Measurements from ENCODE around the gene DOCK3.
"Not testable (repeated sequence)": the region's sequence is repeated elsewhere in the genome, so short reads cannot be mapped to it uniquely, and the experiment has no call there.

The DOCK3 gene

GRCh38 chr3:50806806-50807205 lies 132.1 kb downstream of the DOCK3 start:
- no peak for DNase-seq (ENCODE audit: low spot score)

DNA sequence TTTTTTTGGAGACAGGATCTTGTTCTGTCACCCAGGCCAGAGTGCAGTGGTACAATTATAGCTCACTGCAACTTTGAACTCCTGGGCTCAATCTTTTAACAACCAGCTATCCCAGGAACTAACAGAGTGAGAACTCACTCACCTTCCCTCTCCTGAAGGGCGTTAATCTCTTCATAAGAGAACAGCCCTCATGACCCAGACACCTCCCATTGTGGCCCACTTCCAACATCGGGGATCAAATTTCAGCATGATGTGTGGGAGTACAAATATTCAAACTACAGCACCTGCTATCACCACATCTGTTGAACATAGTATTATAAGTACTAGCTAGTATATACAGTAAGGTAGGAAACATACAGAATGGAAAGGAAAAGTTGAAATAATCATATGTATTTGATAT lies 132.5 kb downstream of the DOCK3 start:
- no peak for DNase-seq (ENCODE audit: low spot score)

DNA sequence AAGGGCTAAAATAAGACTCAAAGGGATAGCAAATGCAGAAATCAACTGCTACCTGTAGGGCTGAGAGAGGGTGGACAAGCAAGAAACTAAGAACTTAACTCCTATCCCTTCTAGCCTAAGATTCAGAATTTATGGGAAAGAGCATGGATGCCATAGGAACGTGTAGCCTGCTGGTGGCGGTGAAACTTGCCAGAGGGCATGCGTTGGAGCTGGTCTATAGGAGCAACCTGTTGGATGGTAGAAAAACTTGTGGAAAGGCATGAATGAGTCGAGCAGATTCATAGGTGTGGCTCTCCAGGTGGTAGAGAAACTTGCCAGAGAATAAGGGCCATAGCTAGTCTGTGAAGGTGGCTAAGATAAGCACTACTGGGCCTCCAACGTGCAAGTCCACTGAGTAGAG lies 137.2 kb downstream of the DOCK3 start:
- no peak for DNase-seq (ENCODE audit: low spot score)

- DNase-seq (ENCODE audit: low spot score): no peak
Observed at GRCh38 chr3:50815844-50816243, 141.1 kb downstream of the DOCK3 start.

- no peak for DNase-seq (ENCODE audit: low spot score)
Observed at GRCh38 chr3:50816894-50817293, 142.2 kb downstream of the DOCK3 start.

- no peak for DNase-seq (ENCODE audit: low spot score)
Observed at GRCh38 chr3:50817756-50818529, 143.2 kb downstream of the DOCK3 start.

- no peak for DNase-seq (ENCODE audit: low spot score)
Observed at GRCh38 chr3:50819882-50820281, 145.2 kb downstream of the DOCK3 start.

DNA sequence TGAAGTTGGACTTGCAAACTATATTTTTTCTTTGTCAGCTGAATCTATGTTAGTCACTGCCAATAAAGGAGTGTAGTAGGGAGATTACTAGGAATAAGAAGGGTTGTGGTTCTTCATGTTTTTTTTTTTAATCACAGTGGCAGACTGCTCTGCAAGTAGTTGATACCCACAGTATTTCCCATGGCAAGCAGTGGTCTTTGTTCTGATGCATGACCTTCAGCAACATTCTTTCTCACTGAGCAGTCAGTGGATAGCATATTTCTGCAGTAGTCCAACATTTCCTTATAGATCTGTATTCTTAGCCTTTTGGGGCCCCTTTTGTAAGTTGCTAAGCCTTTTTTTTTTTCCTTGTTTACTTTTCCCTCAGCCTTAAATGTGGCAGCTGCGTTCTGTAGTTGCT lies 151.1 kb downstream of the DOCK3 start:
- no peak for DNase-seq (ENCODE audit: low spot score)

- DNase-seq (ENCODE audit: low spot score): no peak
Observed at GRCh38 chr3:50830451-50830850, 155.7 kb downstream of the DOCK3 start.

DNA sequence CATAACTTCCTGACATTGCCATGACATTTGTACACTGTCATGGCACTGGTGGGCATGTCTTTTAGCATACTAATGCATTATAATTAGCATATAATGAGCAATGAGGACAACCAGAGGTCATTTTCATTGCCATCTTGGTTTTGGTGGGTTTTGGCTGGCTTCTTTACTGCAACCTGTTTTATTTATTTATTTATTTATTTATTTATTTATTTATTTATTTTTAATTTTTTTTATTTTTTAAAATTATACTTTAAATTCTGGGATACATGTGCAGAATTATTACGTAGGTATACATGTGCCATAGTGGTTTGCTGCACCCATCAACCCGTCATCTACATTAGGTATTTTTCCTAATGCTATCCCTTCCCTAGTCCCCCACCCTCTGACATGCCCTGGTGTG lies 156.3 kb downstream of the DOCK3 start:
- not testable (repeated sequence) for DNase-seq (ENCODE audit: low spot score)

- DNase-seq (ENCODE audit: low spot score): no peak
Observed at GRCh38 chr3:50840983-50841489, 166.3 kb downstream of the DOCK3 start.

GRCh38 chr3:50848308-50848707 lies 173.6 kb downstream of the DOCK3 start:
- no peak for DNase-seq (ENCODE audit: low spot score)

GRCh38 chr3:50850639-50851511 lies 176.1 kb downstream of the DOCK3 start:
- DNase-seq (ENCODE audit: low spot score): peak; percentile 1

DNA sequence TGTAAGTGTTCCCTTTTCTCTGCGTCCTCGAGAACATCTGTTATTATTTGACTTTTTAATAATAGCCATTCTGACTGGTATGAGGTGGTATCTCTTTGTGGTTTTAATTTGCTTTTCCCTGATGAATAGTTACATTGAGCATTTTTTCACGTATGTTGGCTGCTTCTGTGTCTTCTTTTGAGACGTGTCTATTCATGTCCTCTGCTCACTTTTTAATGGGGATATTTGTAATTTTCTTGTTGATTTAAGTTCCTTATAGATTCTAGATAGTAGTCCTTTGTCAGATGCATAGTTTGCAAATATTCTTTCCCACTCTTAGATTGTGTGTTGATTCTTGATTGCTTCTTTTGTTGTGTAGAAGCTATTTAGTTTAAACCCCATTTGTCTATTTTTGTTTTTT lies 179.2 kb downstream of the DOCK3 start:
- DNase-seq (ENCODE audit: low spot score): no peak

DNA sequence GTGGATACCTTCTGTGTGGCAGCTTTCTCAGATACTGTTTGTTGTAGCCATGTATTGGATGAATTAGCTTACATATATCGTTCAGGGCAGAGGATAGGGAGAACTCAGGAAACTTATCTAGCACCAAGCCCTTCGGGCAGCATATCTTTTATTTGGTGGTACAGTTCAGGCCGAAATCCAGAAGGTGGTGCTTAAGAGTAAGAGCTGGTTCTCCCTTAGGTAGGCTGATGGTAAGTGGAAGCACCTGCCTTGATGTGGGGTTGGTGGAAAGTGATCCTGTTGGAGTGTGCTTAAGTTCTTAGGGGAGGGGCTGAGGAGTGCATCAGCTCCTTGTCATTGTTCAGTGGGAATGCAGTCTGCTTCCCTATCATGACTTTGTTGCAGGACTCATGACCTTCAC lies 187.5 kb downstream of the DOCK3 start:
- DNase-seq (ENCODE audit: low spot score): no peak

- DNase-seq (ENCODE audit: low spot score): no peak
Observed at GRCh38 chr3:50873376-50874157, 198.8 kb downstream of the DOCK3 start.

- DNase-seq (ENCODE audit: low spot score): not testable (repeated sequence)
Observed at GRCh38 chr3:50874876-50875275, 200.1 kb downstream of the DOCK3 start.

GRCh38 chr3:50876947-50877346 lies 202.2 kb downstream of the DOCK3 start:
- no peak for DNase-seq (ENCODE audit: low spot score)

- DNase-seq (ENCODE audit: low spot score): not testable (repeated sequence)
Observed at GRCh38 chr3:50882733-50883132, 208.0 kb downstream of the DOCK3 start.

DNA sequence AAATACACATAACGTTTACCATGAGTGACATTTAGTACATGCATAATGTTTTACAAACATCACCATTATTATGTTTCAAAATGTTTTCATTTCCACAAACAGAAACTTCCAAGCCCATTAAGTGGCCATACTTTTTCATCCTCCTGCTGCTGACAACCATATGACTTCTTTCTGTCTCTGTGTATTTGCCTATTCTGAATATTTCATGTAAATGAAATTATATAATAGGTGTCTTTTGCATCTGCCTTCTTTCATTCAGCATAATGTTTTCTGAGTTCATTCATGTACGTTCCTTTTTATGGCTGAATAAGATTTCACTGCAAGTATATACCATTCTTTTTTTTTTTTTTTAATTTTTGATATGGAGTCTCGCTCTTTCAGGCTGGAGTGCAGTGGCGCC lies 209.0 kb downstream of the DOCK3 start:
- no peak for DNase-seq (ENCODE audit: low spot score)

- DNase-seq (ENCODE audit: low spot score): no peak
Observed at GRCh38 chr3:50885070-50885850, 210.5 kb downstream of the DOCK3 start.

Measured in LoVo (cell line).